ENCODE results near the gene GASK1A. TPM values are rescaled to one million over a fixed set of nuclear protein-coding genes. Genes with fewer than 3 reads are reported as not detected.

The GASK1A gene
- total and polyA plus RNA-seq, 10 of the 15 experiments (the other 5 are each of a cell fraction or from before 2014, with no cell fraction given): 0.18 TPM; not detected in 9

DNA sequence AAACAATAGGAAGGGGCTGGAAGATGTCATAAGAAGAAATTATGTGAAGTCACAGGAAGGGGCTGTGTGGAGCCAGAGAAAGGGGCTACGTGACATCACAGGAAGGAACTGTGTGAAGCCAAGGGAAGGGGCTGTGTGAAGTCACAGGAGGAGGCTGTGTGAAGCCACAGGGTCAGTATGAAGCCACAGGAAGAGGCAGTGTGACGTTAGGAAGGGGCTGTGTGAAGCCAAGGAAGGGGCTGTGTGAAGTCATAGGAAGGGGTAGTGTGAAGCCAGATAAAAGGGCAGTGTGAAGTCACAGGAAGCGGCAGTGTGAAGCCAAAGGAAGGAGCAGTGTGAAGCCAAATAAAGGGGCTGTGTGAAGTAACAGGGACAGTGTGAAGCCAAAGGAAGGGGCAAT is 32.5 kb downstream of the GASK1A start (continued):
- TF ChIP-seq, protein P1, sequence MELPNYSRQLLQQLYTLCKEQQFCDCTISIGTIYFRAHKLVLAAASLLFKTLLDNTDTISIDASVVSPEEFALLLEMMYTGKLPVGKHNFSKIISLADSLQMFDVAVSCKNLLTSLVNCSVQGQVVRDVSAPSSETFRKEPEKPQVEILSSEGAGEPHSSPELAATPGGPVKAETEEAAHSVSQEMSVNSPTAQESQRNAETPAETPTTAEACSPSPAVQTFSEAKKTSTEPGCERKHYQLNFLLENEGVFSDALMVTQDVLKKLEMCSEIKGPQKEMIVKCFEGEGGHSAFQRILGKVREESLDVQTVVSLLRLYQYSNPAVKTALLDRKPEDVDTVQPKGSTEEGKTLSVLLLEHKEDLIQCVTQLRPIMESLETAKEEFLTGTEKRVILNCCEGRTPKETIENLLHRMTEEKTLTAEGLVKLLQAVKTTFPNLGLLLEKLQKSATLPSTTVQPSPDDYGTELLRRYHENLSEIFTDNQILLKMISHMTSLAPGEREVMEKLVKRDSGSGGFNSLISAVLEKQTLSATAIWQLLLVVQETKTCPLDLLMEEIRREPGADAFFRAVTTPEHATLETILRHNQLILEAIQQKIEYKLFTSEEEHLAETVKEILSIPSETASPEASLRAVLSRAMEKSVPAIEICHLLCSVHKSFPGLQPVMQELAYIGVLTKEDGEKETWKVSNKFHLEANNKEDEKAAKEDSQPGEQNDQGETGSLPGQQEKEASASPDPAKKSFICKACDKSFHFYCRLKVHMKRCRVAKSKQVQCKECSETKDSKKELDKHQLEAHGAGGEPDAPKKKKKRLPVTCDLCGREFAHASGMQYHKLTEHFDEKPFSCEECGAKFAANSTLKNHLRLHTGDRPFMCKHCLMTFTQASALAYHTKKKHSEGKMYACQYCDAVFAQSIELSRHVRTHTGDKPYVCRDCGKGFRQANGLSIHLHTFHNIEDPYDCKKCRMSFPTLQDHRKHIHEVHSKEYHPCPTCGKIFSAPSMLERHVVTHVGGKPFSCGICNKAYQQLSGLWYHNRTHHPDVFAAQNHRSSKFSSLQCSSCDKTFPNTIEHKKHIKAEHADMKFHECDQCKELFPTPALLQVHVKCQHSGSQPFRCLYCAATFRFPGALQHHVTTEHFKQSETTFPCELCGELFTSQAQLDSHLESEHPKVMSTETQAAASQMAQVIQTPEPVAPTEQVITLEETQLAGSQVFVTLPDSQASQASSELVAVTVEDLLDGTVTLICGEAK (IDR thresholded peaks at IDR 0.05; ENCODE audit: borderline replicate concordance): no peak
- TF ChIP-seq MYB (IDR thresholded peaks at IDR 0.05; ENCODE audit: borderline replicate concordance, low read depth, low read length): no peak
- no peak for TF ChIP-seq SMAD5 (IDR thresholded peaks at IDR 0.05; ENCODE audit: low read depth)

GRCh38 chr3:43012174-43012573 is 33.1 kb downstream of the GASK1A start:
- Histone ChIP-seq H2AFZ (ENCODE audit: control insufficient read depth, low read depth, low read length) (no peak overlapping the region), H3K36me3 (ENCODE audit: control insufficient read depth in 2 of 2, insufficient read depth in 2 of 2, low read length in 1 of 2) (no peaks in the 10 kb centered on the region), H3K9ac (ENCODE audit: control insufficient read depth, insufficient read depth, low read length) (no peak overlapping the region), H3K4me2 (ENCODE audit: control insufficient read depth, insufficient read depth) (no peak overlapping the region), H3K27ac (ENCODE audit: control insufficient read depth, insufficient read depth) (no peak overlapping the region), H3K4me3 (no peak overlapping the region), H3K9me3 (replicated peaks; ENCODE audit: control insufficient read depth, insufficient read depth, low read length) (peaks cover 18% of the 10 kb centered on the region; the same call in 2 of the 3 replicates), H3K79me2 (ENCODE audit: control insufficient read depth, insufficient read depth, low read length) (no peaks in the 10 kb centered on the region), H3K27me3 (replicated peaks in 1 of 2; ENCODE audit: control insufficient read depth in 2 of 2, insufficient read depth in 2 of 2, low read length in 1 of 2) (no peaks in the 10 kb centered on the region), H3K4me1 (ENCODE audit: control insufficient read depth, insufficient read depth, low read length) (no peaks in the 10 kb centered on the region), H4K20me1 (ENCODE audit: control insufficient read depth, insufficient read depth) (no peaks in the 10 kb centered on the region)
- ChIA-PET RAD21 (ENCODE audit: unreplicated experiment) (no interaction called here), POLR2A (no interaction called here), CTCF (no interaction called here), SMC1A (ENCODE audit: uncharacterized antibody, unreplicated experiment) (no interaction called here)
- DNase-seq (ENCODE audit: low read depth, low spot score): no peak
- in situ Hi-C loops (cut with MboI) (no loop called here), intact Hi-C loops (cut with micrococcal nuclease; ENCODE audit: unreplicated experiment) (no loop called here)
- BruUV-seq (replicated peaks): no TSS peak
- no peak for ATAC-seq
- no peak for FAIRE-seq
- TF ChIP-seq JUND (IDR thresholded peaks at IDR 0.05; ENCODE audit: low read depth, low read length) (no peak), SREBF2 (IDR thresholded peaks at IDR 0.05; ENCODE audit: low read length) (no peak), RELB (IDR thresholded peaks at IDR 0.05; ENCODE audit: low read depth) (no peak), SIN3A (IDR thresholded peaks at IDR 0.05; ENCODE audit: low read depth, low read length) (no peak), SP1 (IDR thresholded peaks at IDR 0.05; ENCODE audit: low read depth, low read length) (no peak), PML (IDR thresholded peaks at IDR 0.05; ENCODE audit: low read length) (no peak), GABPA (IDR thresholded peaks at IDR 0.05; ENCODE audit: low read depth) (no peak), ZNF687 (IDR thresholded peaks at IDR 0.05) (no peak), ZZZ3 (IDR thresholded peaks at IDR 0.05; ENCODE audit: control insufficient read depth, insufficient read length, low read depth) (no peak), NFXL1 (IDR thresholded peaks at IDR 0.05; ENCODE audit: borderline replicate concordance) (no peak)
- TF ChIP-seq, protein P2, sequence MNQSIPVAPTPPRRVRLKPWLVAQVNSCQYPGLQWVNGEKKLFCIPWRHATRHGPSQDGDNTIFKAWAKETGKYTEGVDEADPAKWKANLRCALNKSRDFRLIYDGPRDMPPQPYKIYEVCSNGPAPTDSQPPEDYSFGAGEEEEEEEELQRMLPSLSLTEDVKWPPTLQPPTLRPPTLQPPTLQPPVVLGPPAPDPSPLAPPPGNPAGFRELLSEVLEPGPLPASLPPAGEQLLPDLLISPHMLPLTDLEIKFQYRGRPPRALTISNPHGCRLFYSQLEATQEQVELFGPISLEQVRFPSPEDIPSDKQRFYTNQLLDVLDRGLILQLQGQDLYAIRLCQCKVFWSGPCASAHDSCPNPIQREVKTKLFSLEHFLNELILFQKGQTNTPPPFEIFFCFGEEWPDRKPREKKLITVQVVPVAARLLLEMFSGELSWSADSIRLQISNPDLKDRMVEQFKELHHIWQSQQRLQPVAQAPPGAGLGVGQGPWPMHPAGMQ (IDR thresholded peaks at IDR 0.05; ENCODE audit: borderline replicate concordance): no peak

All from GM12878 (cell line).